ENCODE results near the gene HCLS1.
"Not testable (repeated sequence)": the region's sequence is repeated elsewhere in the genome, so short reads cannot be mapped to it uniquely, and the experiment has no call there.

The HCLS1 gene

DNA sequence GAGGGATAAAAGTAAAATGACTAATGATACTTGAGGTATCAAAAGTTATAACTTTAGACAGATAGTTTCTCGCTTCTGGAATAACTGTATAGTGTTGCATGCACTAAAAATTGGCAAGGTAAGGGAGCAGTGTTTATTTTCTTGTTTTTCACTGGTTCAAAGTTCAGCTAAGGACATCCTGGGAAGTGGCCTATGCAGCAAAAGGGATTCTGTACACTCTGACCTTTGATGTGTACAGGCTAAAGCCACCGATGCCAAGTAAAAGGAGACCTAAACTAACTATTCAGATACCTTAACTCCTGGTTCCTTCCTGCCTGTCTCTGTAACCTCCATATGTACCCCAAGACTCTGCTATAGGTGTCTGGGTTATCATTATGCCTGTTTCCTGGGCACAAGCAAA is 65.9 kb downstream of the HCLS1 start:
- DNase-seq: no peak

DNA sequence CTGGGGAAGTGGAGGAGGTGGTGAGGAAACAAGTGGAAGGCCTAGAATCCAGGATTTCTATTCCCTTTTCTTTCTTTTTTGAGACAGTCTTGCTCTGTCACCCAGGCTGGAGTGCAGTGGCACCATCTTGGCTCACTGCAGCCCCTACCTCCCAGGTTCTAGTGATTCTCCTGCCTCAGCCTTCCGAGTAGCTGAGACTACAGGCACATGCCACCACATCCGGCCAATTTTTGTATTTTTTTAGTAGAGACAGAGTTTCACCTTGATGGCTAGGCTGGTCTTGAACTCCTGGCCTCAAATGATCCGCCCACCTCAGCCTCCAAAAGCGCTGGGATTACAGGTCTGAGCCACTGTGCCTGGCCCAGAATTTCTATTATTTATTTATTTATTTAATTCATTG is 66.9 kb downstream of the HCLS1 start:
- DNase-seq: not testable (repeated sequence)

DNA sequence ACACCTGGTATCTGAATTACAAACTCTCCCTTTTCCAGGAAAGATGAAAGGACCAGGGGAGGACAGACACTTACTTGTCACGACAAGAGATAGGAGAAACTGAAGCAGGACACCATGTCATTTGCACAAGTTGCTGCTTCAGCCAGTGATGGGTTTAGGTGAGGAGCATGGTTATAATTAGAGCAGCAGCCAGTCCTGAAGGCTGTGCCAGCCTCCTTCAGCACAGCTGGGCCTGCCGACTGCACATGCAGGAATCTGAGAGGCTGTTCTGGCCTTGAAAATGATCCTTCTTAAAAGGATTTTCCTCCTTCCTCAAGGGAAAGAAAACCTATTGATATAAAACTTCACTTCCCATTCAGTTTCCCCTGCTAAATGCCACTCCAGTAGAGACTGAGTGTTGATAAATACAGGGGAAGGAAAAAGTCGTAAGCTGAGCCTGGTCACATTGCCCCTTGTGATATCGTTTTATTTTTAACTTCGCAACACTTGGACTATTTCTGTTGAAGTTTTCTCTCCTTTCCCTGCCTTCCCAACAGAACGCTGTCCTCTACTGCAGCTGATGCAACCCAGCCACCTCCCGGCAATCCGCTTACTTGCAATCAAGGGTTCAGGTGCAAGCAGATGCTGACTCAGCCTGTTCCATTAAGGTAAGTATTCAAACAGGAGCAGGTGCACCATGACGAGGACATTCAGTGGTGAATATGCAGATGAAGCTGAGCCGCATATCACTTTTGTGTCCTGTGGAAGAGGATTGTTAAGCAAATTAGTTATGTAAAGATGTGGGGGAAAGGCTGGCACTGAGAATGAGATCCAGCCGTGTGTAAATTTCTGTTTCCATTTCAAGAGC is 67.6 kb downstream of the HCLS1 start, which contains the start of gene FBXO40:
TSS of gene FBXO40 (plus strand) at position 524 of the 847 bp plus-strand sequence. CDS start 27,197 bp downstream, outside the sequence.
- no peak for DNase-seq

DNA sequence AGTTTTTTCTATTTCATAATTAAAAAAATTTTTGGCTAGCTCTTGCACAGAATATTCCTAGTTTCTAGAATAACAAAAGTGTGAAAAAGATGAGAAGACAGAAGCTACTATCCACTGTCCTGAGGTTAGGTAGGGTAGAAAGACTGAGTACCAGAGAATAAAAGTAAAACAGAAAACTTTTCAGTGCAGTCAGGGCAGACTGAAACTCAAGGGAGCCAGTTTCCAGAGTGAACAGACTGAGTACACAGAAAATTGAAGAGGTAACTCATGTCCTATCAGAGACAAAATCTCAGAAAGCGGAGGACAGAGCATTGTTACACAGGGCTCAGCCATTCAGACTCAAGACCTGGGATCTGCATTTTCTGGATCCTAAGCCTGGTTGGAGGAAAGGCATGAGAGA is 76.3 kb downstream of the HCLS1 start:
- DNase-seq: no peak

DNA sequence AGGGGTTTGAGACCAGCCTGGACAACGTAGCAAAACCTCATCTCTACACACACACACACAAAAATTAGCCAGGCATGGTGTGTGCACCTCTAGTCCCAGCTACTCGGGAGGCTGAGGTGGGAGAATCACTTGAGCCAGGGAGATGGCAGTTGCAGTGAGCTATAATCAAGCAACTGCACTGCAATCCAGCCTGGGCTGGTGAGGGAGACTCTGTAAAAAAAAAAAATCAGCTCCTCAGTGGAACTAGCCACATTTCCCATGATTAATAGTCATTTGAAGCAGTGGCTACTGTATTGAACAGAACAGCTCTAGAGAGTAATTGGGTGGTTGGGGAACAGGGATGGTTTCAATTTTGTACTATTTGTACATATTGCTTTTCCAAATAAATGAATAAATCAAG is 79.0 kb downstream of the HCLS1 start:
- DNase-seq: no peak
